GM19043 (cell line): Measurements from ENCODE around the gene CD4.
"Not testable (repeated sequence)": the region's sequence is repeated elsewhere in the genome, so short reads cannot be mapped to it uniquely, and the experiment has no call there.

Experiments
- ATAC-seq: cut with Tn5 transposase; IDR thresholded peaks from one replicate; pipeline ENCODE4 v1.9.1; 2021; ENCODE audit warnings: low read depth; ENCODE audit not compliant: unreplicated experiment

CD4 gene

DNA sequence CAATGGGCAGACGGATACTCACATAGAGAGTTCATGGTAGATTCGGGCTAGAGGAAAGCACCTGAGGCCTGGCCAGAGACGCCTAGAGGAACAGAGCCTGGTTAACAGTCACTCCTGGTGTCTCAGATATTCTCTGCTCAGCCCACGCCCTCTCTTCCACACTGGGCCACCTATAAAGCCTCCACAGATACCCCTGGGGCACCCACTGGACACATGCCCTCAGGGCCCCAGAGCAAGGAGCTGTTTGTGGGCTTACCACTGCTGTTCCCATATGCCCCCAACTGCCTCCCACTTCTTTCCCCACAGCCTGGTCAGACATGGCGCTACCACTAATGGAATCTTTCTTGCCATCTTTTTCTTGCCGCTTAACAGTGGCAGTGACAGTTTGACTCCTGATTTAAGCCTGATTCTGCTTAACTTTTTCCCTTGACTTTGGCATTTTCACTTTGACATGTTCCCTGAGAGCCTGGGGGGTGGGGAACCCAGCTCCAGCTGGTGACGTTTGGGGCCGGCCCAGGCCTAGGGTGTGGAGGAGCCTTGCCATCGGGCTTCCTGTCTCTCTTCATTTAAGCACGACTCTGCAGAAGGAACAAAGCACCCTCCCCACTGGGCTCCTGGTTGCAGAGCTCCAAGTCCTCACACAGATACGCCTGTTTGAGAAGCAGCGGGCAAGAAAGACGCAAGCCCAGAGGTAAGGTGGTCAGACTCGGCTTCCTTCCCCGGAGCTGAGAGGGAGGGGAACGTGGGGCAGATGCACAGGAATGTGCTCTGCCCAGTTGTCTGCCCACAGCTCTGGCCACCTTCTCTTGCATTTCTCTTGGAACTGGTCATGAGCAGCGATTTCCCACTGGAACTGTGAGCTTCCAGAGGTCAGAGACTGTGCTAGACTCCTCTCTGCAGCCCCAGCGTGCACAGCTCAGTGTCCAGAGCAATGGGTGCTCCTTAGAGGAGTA lies at the start of gene CD4:
CD4 (plus strand) TSS at position 557 of the 953 bp plus-strand sequence. CDS start 10,611 bp downstream, outside the sequence.
- ATAC-seq: no peak

DNA sequence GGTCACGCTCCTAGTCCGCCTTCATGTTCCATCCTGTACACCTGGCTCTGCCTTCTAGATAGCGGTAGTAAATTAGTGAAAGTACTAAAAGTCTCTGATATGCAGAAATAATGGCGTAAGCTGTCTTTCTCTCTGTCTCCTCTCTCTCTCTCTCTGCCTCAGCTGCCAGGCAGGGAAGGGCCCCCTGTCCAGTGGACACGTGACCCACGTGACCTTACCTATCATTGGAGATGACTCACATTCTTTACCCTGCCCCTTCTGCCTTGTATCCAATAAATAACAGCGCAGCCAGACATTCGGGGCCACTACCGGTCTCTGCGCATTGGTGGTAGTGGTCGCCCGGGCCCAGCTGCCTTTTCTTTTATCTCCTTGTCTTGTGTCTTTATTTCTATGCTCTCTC lies 47.2 kb upstream of the CD4 start:
- ATAC-seq: not testable (repeated sequence)

DNA sequence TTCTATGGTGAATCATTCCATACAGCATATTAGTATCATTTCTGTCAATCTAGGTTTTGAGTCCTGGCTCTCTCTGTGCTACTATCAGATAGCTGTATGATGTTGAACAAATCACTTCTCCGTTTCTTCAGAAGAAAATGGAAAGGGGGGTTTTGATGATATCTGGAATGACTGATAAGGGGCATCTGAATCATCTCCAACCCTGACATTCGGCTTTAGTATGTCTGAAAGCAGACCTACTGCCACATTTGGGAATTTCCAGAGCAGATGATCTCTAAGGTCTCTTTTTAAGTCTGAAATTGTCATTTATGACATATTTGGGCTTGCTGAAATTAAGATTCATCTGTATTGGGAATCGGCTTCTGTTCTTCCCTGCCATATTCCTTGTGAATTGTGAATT lies 46.5 kb upstream of the CD4 start:
- ATAC-seq: no peak

- ATAC-seq: not testable (repeated sequence)
Observed at GRCh38 chr12:6743300-6743699, 46.0 kb upstream of the CD4 start.

GRCh38 chr12:6745741-6746525 lies 43.4 kb upstream of the CD4 start:
- no peak for ATAC-seq

- ATAC-seq: no peak
Observed at GRCh38 chr12:6747216-6747615, 42.1 kb upstream of the CD4 start.

DNA sequence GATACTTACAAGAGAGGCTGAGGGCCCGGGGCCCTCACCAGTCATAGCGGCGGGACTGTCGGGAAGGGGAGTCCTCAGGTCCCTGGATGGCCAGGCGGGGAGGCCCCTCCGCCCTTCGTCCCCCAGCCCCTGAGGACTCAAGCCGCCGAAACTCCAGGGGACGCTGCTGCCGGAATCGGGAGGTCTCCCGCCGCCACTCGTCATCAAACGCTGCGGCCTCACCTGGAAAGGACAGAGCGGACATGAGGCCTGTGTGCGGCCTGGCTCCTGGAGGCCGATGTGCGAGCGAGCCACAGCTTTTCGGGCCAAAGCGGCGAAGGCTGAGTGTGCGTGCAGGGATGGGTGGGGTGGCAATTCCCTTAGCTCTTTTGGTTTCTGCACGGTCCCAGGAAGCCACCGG lies 40.6 kb upstream of the CD4 start:
- ATAC-seq: no peak

DNA sequence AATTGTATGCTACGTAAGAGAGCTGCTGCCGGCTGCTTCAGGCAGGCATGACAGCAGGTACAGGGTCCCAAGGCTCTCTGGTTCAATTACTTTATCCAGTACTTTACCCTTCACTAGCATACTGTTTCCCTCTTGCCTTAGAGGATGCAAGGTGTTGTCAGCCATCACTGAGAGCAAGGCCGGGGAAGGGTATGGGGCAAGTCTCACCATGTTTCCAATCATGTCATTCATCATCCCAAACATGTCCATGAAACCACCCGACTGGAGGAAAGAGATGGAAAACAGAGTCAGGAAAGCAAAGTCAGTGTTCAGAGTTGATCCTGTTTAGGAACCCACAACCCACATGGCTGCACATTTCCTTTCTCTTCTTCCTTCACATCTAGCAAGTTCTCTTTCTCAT lies 38.8 kb upstream of the CD4 start:
- no peak for ATAC-seq

GRCh38 chr12:6751767-6752166 lies 37.6 kb upstream of the CD4 start:
- no peak for ATAC-seq

GRCh38 chr12:6752167-6752920 lies 37.0 kb upstream of the CD4 start:
- ATAC-seq: no peak

- peak; percentile 88 for ATAC-seq
Observed at GRCh38 chr12:6752921-6753771, 36.2 kb upstream of the CD4 start, which contains the start of gene MLF2. MLF2 (minus strand) TSS chr12:6753141; CDS start chr12:6752334, 807 bp downstream.

DNA sequence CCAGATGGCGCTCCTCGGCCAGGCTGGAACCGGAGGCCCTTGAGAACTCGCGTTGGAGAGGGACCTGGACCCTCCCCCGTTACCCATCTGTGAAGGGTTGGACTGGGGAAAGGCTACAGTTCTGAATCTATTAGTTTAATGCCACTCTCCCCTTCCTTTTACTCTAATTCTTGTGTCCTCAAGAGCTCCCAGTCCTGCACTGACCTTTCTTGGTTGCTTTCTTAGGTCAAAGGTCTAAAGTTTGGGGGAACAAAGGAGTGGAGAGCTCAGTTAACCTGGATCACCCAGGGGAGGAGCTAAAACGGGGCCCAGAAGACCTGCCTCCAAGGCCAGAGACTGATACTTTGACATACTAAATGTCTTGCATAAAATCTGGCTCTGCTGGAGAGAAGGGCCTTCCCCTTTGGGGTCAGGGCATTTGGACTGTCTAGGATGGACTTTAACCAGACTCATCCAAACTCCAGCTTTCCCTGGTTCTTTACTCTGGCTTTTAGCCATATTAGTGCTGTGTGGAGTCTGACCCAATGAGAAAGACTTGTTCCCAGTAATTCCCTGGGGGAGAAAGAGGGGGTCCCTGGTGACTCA lies 35.5 kb upstream of the CD4 start:
- ATAC-seq: no peak

DNA sequence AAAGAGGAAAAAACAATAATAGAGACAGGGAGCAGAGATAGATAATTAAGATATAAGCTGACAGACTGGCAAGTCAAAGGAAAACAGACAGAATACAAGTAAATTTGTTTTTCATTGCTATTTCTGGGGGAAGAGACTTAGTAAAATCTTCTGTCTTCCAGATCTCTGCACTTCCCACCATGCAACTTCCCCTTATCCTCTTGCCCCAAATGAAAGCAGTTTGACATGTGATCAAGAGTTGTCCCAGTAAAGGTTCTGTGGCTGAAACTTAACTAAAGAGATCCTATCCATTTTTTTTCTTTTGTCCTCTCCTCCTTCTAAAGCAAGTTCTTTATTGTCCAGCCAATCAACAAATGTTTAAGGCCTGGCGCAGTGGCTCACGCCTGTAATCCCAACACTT lies 34.9 kb upstream of the CD4 start:
- ATAC-seq: no peak

GRCh38 chr12:6757028-6757690 lies 32.2 kb upstream of the CD4 start:
- no peak for ATAC-seq

GRCh38 chr12:6758506-6759095 lies 30.7 kb upstream of the CD4 start:
- no peak for ATAC-seq

- no peak for ATAC-seq
Observed at GRCh38 chr12:6759741-6760140, 29.6 kb upstream of the CD4 start.

DNA sequence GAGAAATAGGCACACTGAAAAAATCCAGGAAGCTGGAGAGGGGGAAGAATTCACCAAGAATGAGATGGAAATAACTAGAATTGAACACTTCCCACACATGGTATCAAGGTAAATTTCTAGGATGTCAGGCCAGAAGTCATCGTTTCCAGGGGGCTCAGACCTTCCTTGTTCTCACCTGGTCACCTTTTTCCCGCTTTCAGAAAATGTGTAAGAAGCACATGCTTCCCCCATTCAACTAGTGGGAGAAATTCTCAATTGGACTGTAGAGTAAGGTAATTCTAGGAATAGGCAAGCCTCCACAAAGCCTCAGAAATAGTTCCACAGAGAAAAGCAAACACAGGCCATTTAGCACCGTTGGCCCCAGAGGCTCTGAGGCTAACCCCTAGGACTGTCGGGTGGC lies 25.9 kb upstream of the CD4 start:
- no peak for ATAC-seq

DNA sequence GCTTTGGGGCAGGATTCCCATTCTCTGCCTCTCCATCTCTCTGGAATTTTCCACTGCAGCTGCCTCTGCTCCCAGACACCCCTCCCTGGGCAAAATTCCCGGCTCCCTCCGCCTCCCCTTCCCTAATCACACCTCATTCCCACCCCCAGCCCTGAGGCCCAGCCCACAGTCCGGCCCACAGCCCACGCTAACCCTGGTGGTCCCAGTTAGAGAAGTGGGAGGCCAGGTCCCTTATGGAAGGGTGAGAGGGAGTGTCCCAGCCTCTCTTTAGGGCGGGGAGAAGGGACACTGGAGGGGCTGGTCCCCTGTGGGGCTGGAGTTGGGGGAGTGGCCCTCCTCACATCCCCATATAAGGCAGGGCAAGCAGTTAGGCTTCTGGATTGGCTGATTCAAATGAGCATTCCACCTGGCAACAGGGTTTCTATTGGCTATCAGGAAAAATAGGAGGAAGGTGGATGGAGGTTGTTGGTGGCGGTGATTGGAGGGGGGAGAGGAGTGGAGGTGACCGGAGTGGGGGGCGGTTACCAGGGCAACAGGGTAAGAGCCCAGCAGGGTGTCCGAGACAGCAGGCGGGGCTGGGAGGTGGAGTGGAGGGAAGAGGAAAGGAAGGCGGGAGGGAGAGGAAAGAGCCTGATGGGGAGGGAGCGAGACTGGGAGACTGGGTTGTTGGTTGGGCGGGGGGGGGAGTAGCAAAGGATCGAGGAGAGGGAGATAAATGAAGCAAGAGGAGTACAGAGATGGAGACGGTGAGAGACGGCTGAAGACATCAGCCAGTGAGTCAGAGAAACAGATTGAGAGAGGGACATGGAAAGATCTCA lies 25.1 kb upstream of the CD4 start:
- ATAC-seq: peak; percentile 85
